K562 (cell line): Measurements from ENCODE around the gene H3-3A. TPM values are rescaled to one million over a fixed set of nuclear protein-coding genes. Genes with fewer than 3 reads are reported as not detected.

ENCODE experiments used
- ATAC-seq: fragments of 200-7000 bp; cut with Tn5 transposase; 3 replicates; pipeline ENCODE4 v1.9.1; 2020; ENCODE audit warnings: moderate library complexity
- BruUV-seq: library from RNA; stranded (reverse); fragments of 400-500 nt; replicated peaks from 2 replicates; lab custom pipeline; 2021; lab: Mats Ljungman, UMichigan
- CTCF ChIA-PET: fragments of 300-600 bp; formaldehyde crosslinking; extraction: SDS; loops from one replicate; lab custom pipeline; 2021; ENCODE audit warnings: low intra/inter-chr PET ratio; lab: Yijun Ruan, JAX
- POLR2A ChIA-PET: fragments of 300-600, 350-650 bp; sonication (Branson Sonifier 250); formaldehyde crosslinking; extraction: SDS; loops from one replicate; lab custom pipeline; 2021; ENCODE audit warnings: antibody characterized with exemption, inconsistent platforms; lab: Yijun Ruan, JAX
- DNase-seq, 4 experiments: peaks; one replicate each; pipeline versions ENCODE4 v3.0.0 to v3.0.0-alpha.2; 2011 to 2018; ENCODE audit warnings: low spot score in 3 of 4, mixed read lengths in 3 of 4; ENCODE audit errors: extremely low read depth in 1 of 4
- FAIRE-seq: peaks from 2 replicates; lab custom pipeline; 2011; peaks lifted over from hg19 to GRCh38; lab: Jason Lieb, UNC
- H2AFZ ChIP-seq: 2 replicates; pipeline ENCODE4 v1.6.0; 2011; ENCODE audit warnings: low read depth, low read length, control low read depth, inconsistent platforms
- H3K27ac ChIP-seq: fragments of 200-600 bp; 3 replicates; pipeline ENCODE4 v1.8.0; 2011; ENCODE audit warnings: low read depth, mild to moderate bottlenecking, control low read depth, inconsistent platforms, low read length, moderate library complexity, mixed read lengths; ENCODE audit errors: extremely low read depth
- H3K27me3 ChIP-seq, 2 experiments: fragments of 300-600 bp in 1 of 2; 2 replicates in 1 of 2; 3 replicates in 1 of 2; pipeline versions ENCODE4 v1.6.0 to v1.8.0; 2011; ENCODE audit warnings: inconsistent platforms in 2 of 2, low read length in 2 of 2, mild to moderate bottlenecking in 1 of 2, mixed read lengths in 1 of 2, moderate library complexity in 1 of 2; ENCODE audit not compliant: control insufficient read depth in 2 of 2, insufficient read depth in 2 of 2
- H3K36me3 ChIP-seq: fragments of 300-600 bp; 3 replicates; pipeline ENCODE4 v1.8.0; 2011; ENCODE audit warnings: mild to moderate bottlenecking, low read length, inconsistent platforms; ENCODE audit not compliant: control insufficient read depth, insufficient read depth
- H3K4me1 ChIP-seq, 2 experiments: fragments of 200-600 bp in 1 of 2; replicated peaks in 1 of 2; 2 replicates in 1 of 2; 3 replicates in 1 of 2; pipeline versions ENCODE4 v1.5.1 to v1.8.0; 2011; ENCODE audit warnings: inconsistent platforms in 2 of 2, low read length in 2 of 2, mild to moderate bottlenecking in 1 of 2, mixed read lengths in 1 of 2, moderate library complexity in 1 of 2; ENCODE audit not compliant: control insufficient read depth in 2 of 2, insufficient read depth in 2 of 2
- H3K4me2 ChIP-seq: 2 replicates; pipeline ENCODE4 v1.6.1; 2011; ENCODE audit warnings: low read length, control low read depth, inconsistent platforms, mixed read lengths; ENCODE audit not compliant: insufficient read depth
- H3K4me3 ChIP-seq: fragments of 200-600 bp; sonication (generic), shearing (Covaris generic); 2 replicates; pipeline ENCODE4 v1.5.1; 2016; ENCODE audit warnings: control low read depth, inconsistent platforms
- H3K79me2 ChIP-seq: fragments of 200-600 bp; 3 replicates; pipeline ENCODE4 v1.8.0; 2011; ENCODE audit warnings: low read length, inconsistent platforms; ENCODE audit not compliant: control insufficient read depth, insufficient read depth
- H3K9ac ChIP-seq, 2 experiments: 2 replicates each; pipeline versions ENCODE4 v1.6.0 to v1.6.1; 2011; ENCODE audit warnings: low read depth in 2 of 2, low read length in 2 of 2, control low read depth in 1 of 2, inconsistent platforms in 1 of 2, mild to moderate bottlenecking in 1 of 2, mixed read lengths in 1 of 2; ENCODE audit not compliant: insufficient read depth in 1 of 2
- H3K9me1 ChIP-seq: one replicate; pipeline ENCODE4 v1.6.0; 2011; ENCODE audit warnings: inconsistent platforms, mild to moderate bottlenecking, low read length, moderate library complexity; ENCODE audit not compliant: control insufficient read depth, insufficient read depth
- H3K9me3 ChIP-seq: replicated peaks from 2 replicates; pipeline ENCODE4 v1.5.1; 2011; ENCODE audit warnings: low read depth, low read length, inconsistent platforms; ENCODE audit not compliant: control insufficient read depth, insufficient read depth
- H4K20me1 ChIP-seq: replicated peaks from 2 replicates; pipeline ENCODE4 v1.6.1; 2011; ENCODE audit warnings: low read length, inconsistent platforms, mixed read lengths; ENCODE audit not compliant: control insufficient read depth, insufficient read depth
- CEBPG ChIP-seq, 3 experiments: fragments of 200-800 bp in 1 of 3; sonication (Bioruptor generic) in 1 of 3; sonication (generic) in 1 of 3; formaldehyde crosslinking in 1 of 3; IDR thresholded peaks in 2 of 3; conservative IDR thresholded peaks in 1 of 3; 2 replicates each; pipeline versions ENCODE4 v1.6.1 to v1.8.0; 2016 to 2022; ENCODE audit warnings: missing compliant biosample characterization in 2 of 3, missing genetic modification characterization in 2 of 3, mild to moderate bottlenecking in 1 of 3, missing genetic modification reagents in 1 of 3
- KLF10 ChIP-seq: fragments of 250-450 bp; sonication (Bioruptor Pico); IDR thresholded peaks from 2 replicates; pipeline ENCODE4 v1.6.1; 2021; ENCODE audit warnings: matching md5 sums
- ZNF408 ChIP-seq: fragments of 250-450 bp; sonication (Bioruptor Pico); IDR thresholded peaks from 2 replicates; pipeline ENCODE4 v1.4.0; 2020; ENCODE audit warnings: low read depth, mild to moderate bottlenecking, moderate library complexity
- WGBS: fragments of 100-300 bp; shearing (Covaris generic); methylation state at CpG from one replicate; pipeline ENCODE4 v1.1.6; 2016; ENCODE audit warnings: low coverage, mixed read lengths; ENCODE audit not compliant: insufficient coverage; ENCODE audit errors: missing lambda C conversion rate; 5-methylcytosine and 5-hydroxymethylcytosine counted together
- in situ Hi-C: fragments of 300-500 bp; cut with MboI; formaldehyde crosslinking; loops from 4 replicates; pipeline ENCODE4 v1.15.0; 2018; ENCODE audit warnings: inconsistent platforms, mixed read lengths
- intact Hi-C: fragments of 100-400 bp; cut with micrococcal nuclease; formaldehyde crosslinking; loops from 2 replicates; pipeline ENCODE4 v1.14.2; 2022
- polyA plus RNA-seq, 8 experiments: library from polyadenylated mRNA; depleted of rRNA in 4 of 8; stranded (reverse) in 5 of 8; unstranded in 3 of 8; fragments of >200 nt; fragmentation: Nextera tagmentation in 2 of 8; fragmentation: Illumina TruSeq in 1 of 8; extraction: Ambion mirVana in 2 of 8; extraction: Trizol in 1 of 8; gene quantifications; 2 replicates each; pipeline versions ENCODE4 v1.2.1 to v1.2.3, GENCODE V29; 2011 to 2014; ENCODE audit warnings: inconsistent platforms in 1 of 8, missing spikeins in 1 of 8
- total RNA-seq, 7 experiments: library from RNA; depleted of rRNA in 6 of 7; stranded (reverse); fragments of >200 nt in 6 of 7; fragmentation: Illumina TruSeq in 2 of 7; extraction: Trizol in 2 of 7; gene quantifications; 2 replicates each; pipeline versions ENCODE4 v1.2.1 to v1.2.3, GENCODE V29; 2011 to 2021; ENCODE audit warnings: low replicate concordance in 1 of 7
- TF ChIP-seq, protein P1 (sequence below): IDR thresholded peaks from 2 replicates; pipeline ENCODE4 v1.6.1; 2016; ENCODE audit warnings: missing genetic modification characterization, missing compliant biosample characterization

The H3-3A gene
- total and polyA plus RNA-seq, 9 of the 15 experiments (the other 6 are each of a cell fraction or from before 2014, with no cell fraction given), result 426 to 1,083 (median 591) TPM

DNA sequence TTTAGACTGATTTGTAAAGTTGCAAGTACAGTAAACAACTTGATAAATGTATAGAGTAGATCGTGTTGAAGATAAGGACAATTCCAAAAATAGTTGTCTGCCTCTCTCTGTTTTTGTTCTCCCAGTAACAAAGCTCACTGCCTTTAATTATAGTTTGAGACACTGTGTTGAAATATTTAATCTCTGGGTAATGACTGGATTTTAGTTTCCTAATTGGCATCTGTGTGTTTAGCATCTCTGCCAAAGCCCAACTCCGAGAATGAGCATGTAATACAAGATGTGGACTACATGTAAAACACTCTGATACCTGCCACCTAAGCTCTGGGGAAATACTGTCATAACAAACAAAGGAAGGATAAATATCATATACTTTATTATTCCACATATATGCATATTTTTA, 35.7 kb upstream of the H3-3A start (continued):
- TF ChIP-seq, protein P1, sequence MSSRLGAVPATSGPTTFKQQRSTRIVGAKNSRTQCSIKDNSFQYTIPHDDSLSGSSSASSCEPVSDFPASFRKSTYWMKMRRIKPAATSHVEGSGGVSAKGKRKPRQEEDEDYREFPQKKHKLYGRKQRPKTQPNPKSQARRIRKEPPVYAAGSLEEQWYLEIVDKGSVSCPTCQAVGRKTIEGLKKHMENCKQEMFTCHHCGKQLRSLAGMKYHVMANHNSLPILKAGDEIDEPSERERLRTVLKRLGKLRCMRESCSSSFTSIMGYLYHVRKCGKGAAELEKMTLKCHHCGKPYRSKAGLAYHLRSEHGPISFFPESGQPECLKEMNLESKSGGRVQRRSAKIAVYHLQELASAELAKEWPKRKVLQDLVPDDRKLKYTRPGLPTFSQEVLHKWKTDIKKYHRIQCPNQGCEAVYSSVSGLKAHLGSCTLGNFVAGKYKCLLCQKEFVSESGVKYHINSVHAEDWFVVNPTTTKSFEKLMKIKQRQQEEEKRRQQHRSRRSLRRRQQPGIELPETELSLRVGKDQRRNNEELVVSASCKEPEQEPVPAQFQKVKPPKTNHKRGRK, result no peak
- TF ChIP-seq KLF10, result no peak

DNA sequence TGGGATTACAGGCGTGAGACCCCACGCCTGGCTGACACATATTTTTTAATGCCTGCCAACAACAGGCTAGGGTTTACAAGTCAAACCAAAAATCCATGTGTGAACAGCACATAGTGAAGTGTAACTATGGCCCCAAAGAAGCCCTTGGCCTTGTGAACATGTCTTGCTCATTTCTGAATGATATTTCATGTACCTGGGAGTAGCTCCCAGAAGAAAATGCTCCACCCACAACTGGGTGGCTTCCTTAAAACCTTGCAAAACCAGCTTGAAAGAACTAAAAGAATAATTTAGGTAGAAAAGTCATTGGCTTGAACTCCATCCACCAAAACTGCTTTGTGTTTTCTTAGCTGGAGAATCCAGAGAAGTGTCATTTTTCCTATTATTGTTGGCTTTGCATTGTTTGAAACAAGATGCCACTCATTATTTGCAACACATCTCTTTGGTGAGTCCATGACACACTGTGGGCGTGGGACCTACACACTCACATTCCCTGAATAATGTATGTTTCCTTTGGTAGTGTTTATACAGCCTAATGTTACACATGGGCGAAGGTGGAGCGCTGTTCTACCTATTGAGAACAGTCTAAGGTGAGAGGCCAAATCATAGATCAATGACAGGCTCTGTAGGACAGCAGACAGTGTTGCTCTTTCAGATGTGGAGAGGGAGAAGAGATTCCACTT, 34.8 kb upstream of the H3-3A start:
- Histone ChIP-seq H3K27me3 (no peaks in the 10 kb centered on the region), H3K79me2 (no peaks in the 10 kb centered on the region), H3K9me3 (no peaks in the 10 kb centered on the region), H2AFZ (peak overlapping the region; percentile 87), H3K36me3 (no peaks in the 10 kb centered on the region), H3K4me2 (no peak overlapping the region), H3K4me3 (no peak overlapping the region), H4K20me1 (no peaks in the 10 kb centered on the region), H3K4me1 (peaks cover 7 to 17% of the 10 kb centered on the region in 2 experiments; a peak in 3 of 5 replicates), H3K9me1 (no peaks in the 10 kb centered on the region), H3K9ac (no peak overlapping the region), H3K27ac (no peak overlapping the region)
- intact Hi-C loops, result no loop called here
- in situ Hi-C loops, result no loop called here
- ChIA-PET POLR2A (interaction anchor here (0.6 to 1.7 kb wide), 5 partner anchors 20 to 249 kb away, joined by 3 to 7 read pairs (median 4); no protein-coding TSS in a partner anchor), CTCF (interaction anchor here (0.5 kb wide), 1 partner anchor 168 kb away, joined by 6 read pairs; no protein-coding TSS in a partner anchor)
- TF ChIP-seq ZNF408 (CRISPR knock-in tag) (no peak), CEBPG (CRISPR knock-in tag; IDR thresholded peaks at IDR 0.05) (0 out of 2 replicates have a peak, but pooled peaks have one; percentile 13), CEBPG (tag; conservative IDR thresholded peaks at IDR 0.05 in 1 of 2, IDR thresholded peaks at IDR 0.05 in 1 of 2) (no peak)
- ATAC-seq (peak; percentile 45), DNase-seq (no peak), FAIRE-seq (no peak)
- BruUV-seq, result no TSS peak
- 91% methylated on average over 5 of the region's 5 CpGs for WGBS
